ENCODE data around the gene LRRC3. TPM values are rescaled to one million over a fixed set of nuclear protein-coding genes. Genes with fewer than 3 reads are reported as not detected.

The LRRC3 gene
- total and polyA plus RNA-seq, 2 of the 4 experiments (the other 2 are of a cell fraction) = under 0.01 to 0.38 TPM

- H3K4me3 ChIP-seq (ENCODE audit: insufficient read depth, low read depth, low read length) = no peak overlapping the region
- no peak overlapping the region for H3K18ac ChIP-seq (ENCODE audit: low read depth, low read length)
- DNase-seq (no peak), ATAC-seq (ENCODE audit: low read depth) (no peak)
- intact Hi-C loops (cut with micrococcal nuclease) = no loop called here
- no peak overlapping the region for H4K8ac ChIP-seq (ENCODE audit: low read depth in 2 of 2, low read length in 2 of 2)
- no peak overlapping the region for H2AFZ ChIP-seq (replicated peaks; ENCODE audit: low read length, poor library complexity)
- peaks cover 2% of the 10 kb centered on the region; the same call in 1 of the 2 replicates for H3K9me3 ChIP-seq (ENCODE audit: control insufficient read depth, insufficient read depth, low read length)
- no peak overlapping the region for H3K4ac ChIP-seq (ENCODE audit: low read depth, low read length)
- ChIA-PET POLR2A (ENCODE audit: unreplicated experiment) (no interaction called here), CTCF (no interaction called here)
- whole genome bisulfite sequencing, 2 experiments (ENCODE audit: extremely low coverage in 2 of 2, insufficient read length in 1 of 2) = 80% methylated on average over 1 of the region's 12 CpGs; no CpG with 5 or more reads in 1 of the 2 experiments
- H2BK15ac ChIP-seq (ENCODE audit: low read depth, low read length) = no peak overlapping the region
- no peak overlapping the region for H4K91ac ChIP-seq (ENCODE audit: insufficient read depth, low read depth, low read length)
- H2BK120ac ChIP-seq (ENCODE audit: low read depth, low read length) = no peak overlapping the region
- no peak overlapping the region for H2AK9ac ChIP-seq (replicated peaks; ENCODE audit: low read depth, low read length, poor library complexity)
- dilution Hi-C loops (cut with HindIII; ENCODE audit: low sequenced_read_pairs, unreplicated experiment) = no loop called here
- TF ChIP-seq RFX5 (IDR thresholded peaks at IDR 0.05; ENCODE audit: low read depth, low read length) (no peak), MXI1 (IDR thresholded peaks at IDR 0.05; ENCODE audit: borderline replicate concordance, low read depth, low read length) (no peak), SMC3 (IDR thresholded peaks at IDR 0.05; ENCODE audit: low read depth, low read length) (no peak), CTCF (conservative IDR thresholded peaks at IDR 0.05; ENCODE audit: low read depth, low read length) (no peak), RAD21 (IDR thresholded peaks at IDR 0.05; ENCODE audit: low read length) (no peak), NFE2L2 (IDR thresholded peaks at IDR 0.05; ENCODE audit: low read depth, low read length) (no peak), CHD1 (IDR thresholded peaks at IDR 0.05; ENCODE audit: low read depth, low read length) (no peak), MAZ (IDR thresholded peaks at IDR 0.05; ENCODE audit: borderline replicate concordance, low read depth, low read length) (no peak), RCOR1 (IDR thresholded peaks at IDR 0.05; ENCODE audit: insufficient replicate concordance, low read length) (no peak), MAFK (IDR thresholded peaks at IDR 0.05; ENCODE audit: low read depth, low read length) (no peak), USF2 (IDR thresholded peaks at IDR 0.05; ENCODE audit: low read depth, low read length) (no peak), ELK1 (IDR thresholded peaks at IDR 0.05; ENCODE audit: borderline replicate concordance, low read depth, low read length) (no peak), CEBPB (IDR thresholded peaks at IDR 0.05; ENCODE audit: low read depth, low read length) (no peak), BHLHE40 (IDR thresholded peaks at IDR 0.05; ENCODE audit: low read depth, low read length) (no peak), POLR2A (IDR thresholded peaks at IDR 0.05; ENCODE audit: low read depth, low read length) (no peak), FOS (IDR thresholded peaks at IDR 0.05; ENCODE audit: low read depth, low read length) (no peak)
- no peak overlapping the region for H3K27ac ChIP-seq (ENCODE audit: insufficient read depth, low read length)
- no peaks in the 10 kb centered on the region for H3K27me3 ChIP-seq (ENCODE audit: control insufficient read depth, insufficient read depth, low read length)
- H3K36me3 ChIP-seq (ENCODE audit: control insufficient read depth, insufficient read depth, low read length) = no peaks in the 10 kb centered on the region
- in situ Hi-C loops (cut with MboI; ENCODE audit: low sequenced_read_pairs) = no loop called here
- H4K20me1 ChIP-seq (ENCODE audit: insufficient read depth, low read length) = no peaks in the 10 kb centered on the region
- no TSS peak for BruUV-seq (replicated peaks)
- H2BK5ac ChIP-seq (ENCODE audit: low read depth, low read length, poor library complexity, severe bottlenecking) = no peak overlapping the region
- no peak overlapping the region for H2BK20ac ChIP-seq (ENCODE audit: low read depth, low read length)
- no peaks in the 10 kb centered on the region for H3K9me1 ChIP-seq (ENCODE audit: insufficient read depth, low read length)
- H3K4me1 ChIP-seq (ENCODE audit: control insufficient read depth, insufficient read depth, low read length) = no peaks in the 10 kb centered on the region
- no peak overlapping the region for H3K56ac ChIP-seq (ENCODE audit: extremely low read depth, insufficient read depth, low read length)
- no peak overlapping the region for H3K9ac ChIP-seq (ENCODE audit: low read depth, low read length)
- no peak overlapping the region for H2AK5ac ChIP-seq (ENCODE audit: low read depth, low read length)
- H3K23ac ChIP-seq (ENCODE audit: low read depth, low read length) = no peak overlapping the region
- H3K14ac ChIP-seq (replicated peaks; ENCODE audit: low read depth, low read length) = no peak overlapping the region
- no peak overlapping the region for H3K4me2 ChIP-seq (ENCODE audit: low read depth, low read length)
- H3K79me1 ChIP-seq (ENCODE audit: low read depth in 1 of 2, low read length in 2 of 2) = no peaks in the 10 kb centered on the region
- no peak overlapping the region for H4K5ac ChIP-seq (ENCODE audit: low read depth, low read length)
Measured at GRCh38 chr21:44464351-44464750, 9.0 kb downstream of the LRRC3 start.

Data from IMR-90 (cell line).